Glomerular visceral epithelial cell (primary cell): ENCODE measurements around the gene KRT39.
"Not testable (repeated sequence)": the region's sequence is repeated elsewhere in the genome, so short reads cannot be mapped to it uniquely, and the experiment has no call there.

Experiments
- DNase-seq: peaks from one replicate; pipeline ENCODE4 v3.0.0-alpha.2; 2016; ENCODE audit errors: extremely low spot score

KRT39 gene

DNA sequence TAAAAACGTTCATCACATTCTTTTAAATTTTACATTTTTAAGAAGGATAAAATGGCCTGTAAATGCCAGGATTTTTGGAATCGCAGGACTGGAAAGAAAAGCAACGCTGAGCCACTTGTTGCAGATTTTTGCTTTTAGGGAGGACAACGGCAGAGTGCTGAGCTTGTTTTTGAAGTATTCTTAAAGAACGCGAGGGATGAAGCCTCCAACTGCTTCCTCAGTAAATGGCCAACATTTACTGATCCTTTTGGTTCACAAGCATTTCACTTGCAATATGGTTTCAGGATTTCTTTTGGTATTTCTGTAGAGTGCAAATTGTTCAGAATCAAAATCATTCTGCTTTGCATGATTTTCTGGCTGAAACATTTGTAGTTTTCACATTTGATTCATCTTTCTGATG is 26.5 kb downstream of the KRT39 start:
- no peak for DNase-seq

DNA sequence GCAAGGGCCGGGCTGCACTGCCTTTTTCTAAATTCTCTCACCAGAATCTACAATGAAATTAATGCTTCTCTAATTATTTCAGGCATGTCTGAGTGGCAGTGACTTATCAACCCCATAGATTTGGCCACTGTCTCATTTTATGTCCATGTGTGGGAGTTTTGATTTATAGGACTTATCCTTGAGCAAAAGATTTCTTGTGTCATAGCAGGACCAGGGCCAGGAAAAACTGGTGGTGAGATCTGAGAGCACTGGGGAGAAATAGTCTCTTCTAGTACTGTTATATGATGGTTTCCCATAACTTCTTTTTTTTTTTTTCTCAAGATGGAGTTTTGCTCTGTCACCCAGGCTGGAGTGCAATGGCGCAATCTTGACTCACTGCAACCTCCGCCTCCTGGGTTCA is 27.8 kb downstream of the KRT39 start:
- no peak for DNase-seq

DNA sequence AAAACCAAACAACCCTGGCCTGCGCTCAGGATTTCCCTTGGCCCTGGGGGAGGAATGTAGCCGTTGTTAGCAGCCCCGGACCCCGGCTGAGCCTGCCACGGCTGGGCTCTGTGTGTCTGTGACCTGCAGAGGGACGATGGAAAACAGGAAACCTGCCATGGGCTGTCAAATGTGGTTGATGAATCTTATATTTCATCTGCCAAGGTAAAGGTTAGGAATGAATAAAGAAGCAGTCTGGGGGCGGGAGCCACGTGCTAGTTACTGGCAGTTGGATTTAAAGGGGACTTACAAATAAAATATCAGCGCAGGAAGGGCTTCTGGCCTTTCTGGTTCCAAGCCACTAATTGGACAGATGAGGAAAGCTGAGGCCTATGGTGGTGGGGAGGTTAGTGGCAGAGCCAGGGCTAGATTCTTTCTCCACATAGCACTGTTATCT is 29.3 kb downstream of the KRT39 start, which contains the start of gene KRT23:
Gene KRT23, minus strand, starts transcription at position 263 of the 436 bp plus-strand sequence. CDS start 1,043 bp downstream, outside the sequence.
- DNase-seq = no peak

DNA sequence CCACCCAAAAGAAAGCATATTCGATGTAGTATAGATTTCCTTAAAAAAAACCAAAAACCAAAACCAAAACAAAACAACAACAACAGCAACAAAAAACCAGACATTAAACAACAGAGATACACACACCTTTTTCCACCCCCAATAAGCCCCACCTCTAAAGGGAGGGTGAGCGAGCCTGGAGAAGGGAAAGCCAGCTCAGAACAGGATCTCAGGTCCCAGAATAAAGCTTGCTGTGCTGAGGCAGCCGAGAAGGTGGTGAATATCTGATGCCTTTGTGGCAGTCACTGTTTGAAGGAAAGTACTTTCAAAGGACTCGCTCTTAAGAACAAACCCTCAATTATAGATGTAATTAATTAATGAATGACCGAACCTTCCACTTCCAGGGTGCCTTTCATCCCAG is 29.8 kb downstream of the KRT39 start:
- DNase-seq = no peak

DNA sequence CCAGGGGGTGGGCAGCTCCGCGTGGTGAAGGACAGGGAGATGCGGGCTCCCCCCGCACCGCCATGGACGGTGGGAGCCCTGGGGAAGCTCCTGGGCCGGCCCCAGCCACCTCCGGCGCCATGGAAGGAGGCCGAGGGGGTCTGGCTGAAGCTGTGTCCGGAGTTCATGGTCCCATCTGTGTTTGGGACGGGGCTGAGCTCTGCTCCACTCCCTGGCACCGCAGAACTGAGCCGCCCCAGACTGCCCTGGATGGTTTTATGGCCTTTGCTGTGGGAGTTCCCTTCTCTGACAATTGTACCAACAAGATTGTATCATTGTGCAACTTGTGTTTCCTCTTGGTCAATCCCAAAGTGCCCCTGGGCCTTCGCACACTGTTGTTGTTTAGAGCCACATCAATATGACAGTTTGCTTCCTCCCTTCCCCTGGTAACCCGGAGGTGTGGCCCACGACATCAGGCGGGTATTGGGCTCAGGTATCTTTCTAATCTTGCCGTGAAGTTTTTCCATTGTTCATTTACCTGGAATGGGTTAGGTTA is 30.2 kb downstream of the KRT39 start:
- DNase-seq = no peak

DNA sequence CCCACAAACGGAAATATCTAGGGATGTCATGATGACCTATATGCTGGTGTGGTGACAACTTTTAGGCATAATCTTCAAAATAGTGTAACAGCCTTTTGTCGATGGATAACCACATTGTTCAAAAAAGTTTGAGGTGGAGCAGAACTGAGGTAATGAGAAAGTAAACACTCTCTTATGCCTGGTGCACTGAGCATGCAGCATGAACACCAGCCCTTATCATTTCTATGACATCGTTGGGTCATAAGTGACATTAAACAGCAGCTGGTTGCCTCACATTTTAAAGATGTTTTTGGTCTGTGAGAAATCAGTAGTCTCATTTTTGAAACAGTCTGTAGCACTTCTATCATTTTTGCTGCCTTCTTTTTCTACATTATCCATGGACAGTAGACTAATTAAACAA is 31.1 kb downstream of the KRT39 start:
- no peak for DNase-seq

DNA sequence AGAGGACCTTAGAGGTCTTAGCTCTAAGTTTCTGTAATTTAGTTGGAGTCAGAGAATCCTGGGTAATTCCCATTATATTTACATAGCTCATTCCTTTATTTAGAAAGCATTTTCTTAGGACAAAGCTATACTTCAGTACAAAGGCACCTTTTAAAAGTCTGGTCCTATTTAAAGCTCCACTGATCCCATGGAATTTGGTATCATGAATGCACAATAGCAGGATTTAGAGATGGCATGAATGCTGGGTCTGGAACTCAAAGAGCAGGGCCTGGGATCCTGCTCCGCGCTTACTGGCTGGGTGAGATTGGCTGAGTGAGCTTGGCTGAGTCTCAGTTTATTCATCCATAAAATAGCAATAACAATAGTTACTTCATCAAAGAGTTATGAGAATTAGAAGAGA is 34.1 kb downstream of the KRT39 start:
- DNase-seq = peak; percentile 81

DNA sequence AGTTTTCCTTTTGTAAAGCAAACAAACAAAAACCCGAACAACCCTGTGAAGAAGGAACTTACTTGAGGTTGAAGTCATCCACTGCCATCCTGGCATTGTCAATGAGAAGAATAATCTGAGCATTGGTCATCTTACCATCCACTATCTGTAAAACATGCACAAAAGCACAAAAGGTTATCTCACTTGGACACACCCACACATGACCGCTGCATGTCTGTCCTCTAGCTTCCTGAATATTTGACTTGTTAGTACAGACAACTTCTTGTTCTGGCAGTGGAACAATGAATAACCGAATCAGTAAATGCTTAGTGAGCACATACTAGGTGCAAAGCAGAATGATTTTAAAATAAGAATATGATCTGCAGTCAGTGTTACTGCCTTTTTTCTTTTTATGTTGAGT is 35.4 kb downstream of the KRT39 start:
- no peak for DNase-seq

DNA sequence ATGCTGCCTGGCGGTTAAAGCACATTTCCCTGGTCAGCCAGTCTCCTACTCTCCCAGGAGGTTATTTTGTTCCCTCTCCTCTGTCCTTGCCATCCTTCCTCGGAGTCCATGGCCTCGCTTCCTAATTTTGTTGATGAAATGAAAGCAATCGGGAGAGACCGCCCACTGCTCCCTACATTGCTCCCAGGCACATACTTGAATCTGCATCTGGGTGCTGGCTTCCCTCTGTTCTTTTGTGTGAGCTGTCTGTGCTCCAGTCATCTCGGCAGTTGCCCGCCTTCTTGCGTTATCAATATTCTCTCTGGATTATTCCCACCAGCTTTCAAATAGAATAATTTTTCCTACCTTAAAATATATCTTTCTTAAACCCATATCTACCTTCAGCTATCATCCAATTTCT is 40.4 kb downstream of the KRT39 start:
- DNase-seq = no peak

DNA sequence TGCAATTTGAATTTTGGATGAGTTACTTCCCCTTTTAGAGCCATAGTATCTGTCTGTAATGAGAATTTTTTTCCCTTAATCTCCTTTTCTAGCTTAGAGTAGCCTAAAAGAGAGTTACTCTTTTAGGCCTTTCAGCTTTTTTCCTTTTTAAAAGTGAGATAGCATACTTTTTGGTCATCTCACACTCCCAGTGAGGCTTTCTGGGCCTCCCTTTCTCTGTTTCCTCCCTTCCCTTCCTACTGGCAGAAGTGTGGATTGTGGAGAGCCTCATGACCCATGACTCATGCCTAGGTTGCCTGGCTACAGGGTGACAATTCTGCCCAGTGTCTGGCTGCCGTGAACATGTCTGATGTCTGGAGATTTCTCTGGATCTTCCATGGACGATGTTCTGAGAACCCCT is 44.5 kb downstream of the KRT39 start:
- DNase-seq = peak; percentile 77

DNA sequence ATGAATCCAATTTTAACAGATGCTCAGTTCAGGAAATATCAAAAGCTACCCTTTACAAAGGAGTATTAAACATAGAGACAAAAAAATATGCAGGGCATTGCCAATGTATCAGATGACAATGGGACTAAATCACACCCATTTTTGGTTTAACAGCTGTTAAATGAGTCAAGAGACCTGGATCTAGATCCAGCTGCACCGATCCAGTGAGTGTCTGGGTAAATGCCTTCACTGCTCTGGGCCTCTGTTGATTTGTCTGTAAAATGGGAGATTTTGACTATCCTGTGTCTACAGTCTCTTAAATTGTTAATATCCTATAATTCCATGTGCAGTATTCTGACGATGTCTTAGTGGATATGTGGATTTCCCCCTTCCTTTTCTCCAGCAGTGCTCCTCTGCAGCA is 45.7 kb downstream of the KRT39 start:
- DNase-seq = no peak

DNA sequence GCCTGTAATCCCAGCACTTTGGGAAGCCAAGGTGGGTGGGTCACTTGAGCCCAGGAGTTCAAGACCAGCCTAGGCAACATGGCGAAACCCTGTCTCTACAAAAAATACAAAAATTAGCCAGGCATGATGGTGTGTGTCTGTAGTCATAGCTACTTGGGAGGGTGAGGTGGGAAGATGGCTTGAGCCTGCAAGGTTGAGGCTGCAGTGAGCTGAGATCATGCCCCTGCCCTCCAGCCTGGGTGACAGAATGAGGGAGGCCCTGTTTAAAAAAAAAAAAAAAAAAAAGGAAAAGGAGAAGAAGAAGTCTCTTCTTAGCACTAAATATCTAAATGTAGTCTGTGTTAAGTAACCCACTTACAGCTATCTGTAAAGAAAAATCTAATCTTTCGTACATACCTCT is 49.6 kb downstream of the KRT39 start:
- DNase-seq = not testable (repeated sequence)

DNA sequence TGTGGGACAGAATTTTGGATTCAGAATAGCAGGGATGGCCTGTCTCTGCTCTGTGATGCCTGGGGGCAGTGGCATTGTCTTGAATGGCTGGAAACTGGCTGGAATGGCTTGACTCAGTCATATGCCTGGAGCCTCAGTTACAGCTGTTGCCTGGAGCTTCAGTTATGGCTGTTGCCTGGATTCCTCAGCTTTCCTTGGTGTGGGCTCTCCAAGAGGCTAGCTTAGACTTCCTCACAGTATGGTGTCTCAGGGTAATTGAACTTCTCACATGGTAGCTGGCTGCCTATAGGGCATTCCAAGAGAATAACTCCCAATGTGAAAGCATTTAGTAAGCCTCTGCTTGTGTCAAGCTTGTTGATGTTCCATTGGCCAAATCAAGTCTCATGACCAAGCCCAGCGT is 50.4 kb downstream of the KRT39 start:
- DNase-seq = no peak

DNA sequence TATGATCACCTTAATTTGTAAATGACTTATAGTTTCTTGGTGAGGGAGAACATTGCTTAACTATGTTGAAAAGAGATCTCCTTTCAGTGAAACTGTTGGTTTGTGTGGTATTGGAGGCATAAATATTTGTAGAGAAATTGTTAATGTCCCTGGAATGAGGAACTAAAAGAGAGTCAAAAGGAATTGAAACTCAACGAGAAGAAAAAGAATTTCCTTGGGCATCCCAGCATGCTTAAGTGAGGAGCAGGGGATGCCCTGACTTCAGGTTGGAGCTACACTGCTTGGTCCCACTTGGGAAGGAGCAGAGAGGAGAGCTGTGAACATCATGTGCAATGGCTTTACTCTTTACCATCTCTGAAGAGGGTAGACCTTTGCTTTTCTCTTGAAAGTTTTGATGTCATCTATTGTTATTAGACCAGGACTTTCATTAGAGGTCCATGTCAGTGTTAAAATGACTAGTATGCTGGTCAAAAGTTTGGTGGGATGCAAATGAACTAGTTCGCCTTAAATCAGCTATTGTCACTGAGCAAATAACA is 51.0 kb downstream of the KRT39 start:
- peak; percentile 59 for DNase-seq

DNA sequence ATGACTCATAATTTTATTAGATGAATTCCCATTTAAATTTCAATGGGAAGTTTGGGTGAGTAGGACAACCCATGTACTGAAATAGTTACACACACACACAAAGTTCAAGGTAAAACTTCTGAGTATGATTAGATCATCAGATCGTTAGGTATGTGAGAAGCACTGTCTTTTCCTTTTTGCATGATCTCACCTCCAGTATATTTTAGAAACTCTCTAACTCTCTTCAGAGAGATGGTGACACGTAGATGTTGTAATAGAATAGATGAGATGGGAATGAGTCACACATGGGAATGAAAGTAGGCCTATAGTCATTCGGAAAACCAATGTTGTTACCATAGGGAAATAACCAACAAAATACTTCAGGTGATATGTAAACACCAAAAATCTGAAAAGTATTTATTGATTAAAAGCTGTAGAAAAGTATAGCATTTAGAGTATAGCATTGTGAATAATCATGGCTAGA is 51.5 kb downstream of the KRT39 start:
- peak; percentile 95 for DNase-seq

DNA sequence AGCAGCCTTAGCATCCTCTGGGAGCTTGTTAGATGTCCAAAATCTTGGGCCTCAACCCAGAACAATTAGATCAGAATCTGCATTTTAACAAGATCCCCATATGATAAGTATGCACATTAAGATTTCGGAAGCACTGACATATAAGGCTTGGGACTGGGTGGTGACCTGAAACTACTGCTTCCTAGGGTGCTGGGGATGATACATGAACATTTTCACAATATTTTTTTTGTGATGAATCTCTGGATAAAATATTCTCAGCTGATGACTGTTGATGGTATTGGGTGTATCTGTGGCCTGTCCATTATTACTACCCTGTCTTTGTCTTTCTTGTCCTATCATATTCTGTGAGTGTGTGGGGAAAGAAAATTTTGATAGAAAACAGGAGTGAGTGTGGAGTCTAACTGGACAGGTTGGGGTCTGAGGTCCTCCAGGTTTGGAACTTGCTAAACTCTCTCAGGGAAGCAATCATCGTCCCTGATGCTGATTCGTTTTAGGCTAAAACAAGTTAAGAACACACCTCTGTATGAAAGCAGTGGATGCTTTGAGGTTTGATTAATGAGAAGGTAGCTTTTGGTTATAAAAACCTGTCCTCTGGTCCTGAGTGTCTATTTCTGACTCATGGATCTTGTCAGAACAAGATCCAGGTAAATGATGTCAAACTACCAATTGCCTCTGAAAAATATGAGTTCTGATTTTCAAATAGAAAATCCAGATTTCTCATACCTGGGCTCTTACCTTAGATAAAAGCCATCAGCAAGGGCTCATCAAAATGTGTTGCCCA is 52.5 kb downstream of the KRT39 start:
- no peak for DNase-seq

DNA sequence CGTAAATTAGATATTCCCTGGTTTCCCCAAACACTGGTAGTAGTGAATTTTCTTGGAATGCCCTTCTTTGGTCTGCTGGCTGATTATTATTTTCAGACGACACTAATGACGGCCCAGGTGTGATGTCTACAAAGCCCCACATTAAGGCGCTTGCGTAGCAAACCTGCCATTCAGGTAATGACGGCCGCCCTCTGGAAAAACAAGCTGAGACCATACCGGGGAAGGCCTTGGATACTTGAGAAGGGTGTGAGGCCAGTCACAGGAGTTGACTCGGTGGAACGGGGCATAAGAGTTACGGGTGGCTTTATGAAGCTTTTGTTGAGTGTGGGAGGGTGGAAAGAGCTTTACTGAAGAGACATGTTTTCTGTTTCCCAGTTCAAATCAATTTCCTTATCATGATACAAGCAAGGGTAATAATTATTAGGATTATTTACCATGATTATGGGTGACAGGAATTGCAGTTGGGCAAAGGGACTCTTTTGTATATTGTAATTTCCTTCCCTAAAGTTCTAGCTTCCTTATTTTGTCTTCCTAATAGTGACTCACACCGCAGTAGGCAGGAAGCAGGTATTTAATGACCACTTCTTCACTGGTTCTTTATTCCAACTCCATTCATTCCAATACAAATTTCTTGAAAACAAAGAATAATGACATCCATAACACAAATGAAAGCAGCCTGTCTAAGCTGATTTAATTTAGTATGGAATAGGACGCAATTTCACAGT is 54.1 kb downstream of the KRT39 start:
- DNase-seq = no peak

DNA sequence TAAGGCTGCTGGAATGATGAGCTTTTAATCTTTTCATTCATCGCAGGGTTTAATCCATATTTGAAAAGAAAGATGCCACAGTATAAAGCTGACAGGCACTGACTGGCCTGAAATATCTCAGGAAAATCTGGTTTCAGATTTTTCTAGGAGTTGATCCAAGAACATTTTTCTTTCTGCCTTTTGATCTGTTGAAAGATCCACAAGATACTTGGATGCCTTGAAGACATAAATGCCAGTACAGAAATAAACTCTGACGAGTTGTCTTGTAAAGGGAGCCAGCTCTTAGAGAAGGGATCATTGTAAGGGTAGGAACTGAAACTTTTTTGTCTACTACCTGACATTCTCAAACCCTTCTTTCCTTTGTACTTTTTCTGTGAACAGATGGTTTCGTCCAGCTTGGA is 56.3 kb downstream of the KRT39 start:
- DNase-seq = no peak

DNA sequence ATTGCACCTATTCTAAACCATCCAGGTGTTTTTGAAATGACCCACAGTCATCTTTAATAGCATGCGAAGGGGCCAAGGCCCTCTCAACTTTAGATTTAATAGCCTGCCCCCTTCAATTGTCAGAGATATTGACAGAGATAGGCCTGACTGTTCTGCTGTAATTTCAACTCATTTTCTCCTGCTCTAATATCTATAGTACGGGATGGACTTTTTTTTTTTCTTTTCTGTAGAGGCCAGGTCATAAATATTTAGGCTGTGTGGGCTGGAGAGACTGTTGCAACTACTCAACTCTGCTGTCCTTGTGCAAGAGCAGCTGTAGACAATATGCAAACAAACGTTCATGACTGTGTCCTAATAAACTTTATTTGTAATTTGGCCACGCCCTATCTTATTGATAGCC is 57.0 kb downstream of the KRT39 start:
- DNase-seq = no peak

DNA sequence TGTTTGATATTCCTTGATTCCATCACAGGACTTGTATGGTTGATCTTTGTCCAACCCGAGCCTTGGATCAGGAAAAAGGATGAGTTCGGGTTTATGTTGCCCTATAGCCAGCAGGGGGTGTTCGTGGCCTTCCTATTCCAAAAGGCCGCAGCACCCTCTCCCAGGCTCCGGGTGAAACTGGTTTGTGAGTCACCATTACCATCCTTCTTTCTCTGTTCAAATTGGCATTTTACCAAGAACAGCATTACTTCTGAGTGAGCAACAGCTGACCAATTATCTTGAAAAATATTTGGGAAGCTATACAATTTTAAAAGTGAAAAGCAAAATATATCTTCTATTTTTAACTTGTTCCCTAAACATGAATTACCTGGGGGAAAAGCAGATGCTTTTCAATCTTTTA is 57.4 kb downstream of the KRT39 start:
- DNase-seq = peak; percentile 93
